Measurements from ENCODE around the gene MCOLN2.

Gene MCOLN2

DNA sequence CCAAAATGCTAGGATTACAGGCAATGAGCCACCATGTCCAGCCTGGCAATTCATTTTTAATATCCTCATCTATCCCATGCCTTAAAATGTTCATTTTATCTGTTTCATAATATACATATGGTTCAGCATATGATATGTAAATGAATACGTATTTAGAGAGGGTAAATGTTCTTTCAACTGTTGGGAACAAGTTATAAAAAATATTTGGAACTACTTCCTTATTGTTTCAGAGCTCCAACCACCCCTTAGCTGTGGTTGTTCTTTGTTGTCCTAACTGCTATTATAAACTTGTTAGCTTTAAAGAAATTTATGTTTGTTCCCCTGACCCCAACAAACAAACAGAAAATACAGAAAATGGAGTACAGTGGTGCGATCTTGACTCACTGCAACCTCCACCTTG is 14.5 kb downstream of the MCOLN2 start:
- no peak for DNase-seq

DNA sequence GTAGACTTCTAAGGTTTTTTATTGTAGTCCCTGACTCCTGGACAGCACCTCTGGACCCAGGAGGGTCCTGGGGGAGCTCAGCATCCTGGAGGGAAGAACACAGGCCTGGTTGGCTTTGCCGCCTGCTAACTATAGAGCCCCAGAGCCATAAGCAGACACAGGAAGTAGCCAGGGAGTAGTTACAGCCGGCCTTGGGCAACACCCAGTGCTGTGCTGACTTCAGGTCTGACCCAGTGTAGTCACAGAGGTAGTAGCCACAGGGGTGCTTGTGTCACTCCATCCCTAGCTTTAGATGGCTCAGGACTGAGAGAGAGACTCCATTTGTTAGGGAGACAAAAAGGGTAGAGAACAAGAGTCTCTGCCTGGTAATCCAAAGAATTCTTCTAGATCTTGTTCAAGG is 21.9 kb downstream of the MCOLN2 start:
- no peak for DNase-seq

- no peak for DNase-seq
Measured at GRCh38 chr1:84973498-84974334, 23.2 kb downstream of the MCOLN2 start.

GRCh38 chr1:84972377-84972987 is 24.4 kb downstream of the MCOLN2 start:
- peak in 1 of 5 donors; percentile 40 for DNase-seq

GRCh38 chr1:84971957-84972356 is 25.0 kb downstream of the MCOLN2 start:
- DNase-seq = peak in 1 of 5 donors; percentile 34

DNA sequence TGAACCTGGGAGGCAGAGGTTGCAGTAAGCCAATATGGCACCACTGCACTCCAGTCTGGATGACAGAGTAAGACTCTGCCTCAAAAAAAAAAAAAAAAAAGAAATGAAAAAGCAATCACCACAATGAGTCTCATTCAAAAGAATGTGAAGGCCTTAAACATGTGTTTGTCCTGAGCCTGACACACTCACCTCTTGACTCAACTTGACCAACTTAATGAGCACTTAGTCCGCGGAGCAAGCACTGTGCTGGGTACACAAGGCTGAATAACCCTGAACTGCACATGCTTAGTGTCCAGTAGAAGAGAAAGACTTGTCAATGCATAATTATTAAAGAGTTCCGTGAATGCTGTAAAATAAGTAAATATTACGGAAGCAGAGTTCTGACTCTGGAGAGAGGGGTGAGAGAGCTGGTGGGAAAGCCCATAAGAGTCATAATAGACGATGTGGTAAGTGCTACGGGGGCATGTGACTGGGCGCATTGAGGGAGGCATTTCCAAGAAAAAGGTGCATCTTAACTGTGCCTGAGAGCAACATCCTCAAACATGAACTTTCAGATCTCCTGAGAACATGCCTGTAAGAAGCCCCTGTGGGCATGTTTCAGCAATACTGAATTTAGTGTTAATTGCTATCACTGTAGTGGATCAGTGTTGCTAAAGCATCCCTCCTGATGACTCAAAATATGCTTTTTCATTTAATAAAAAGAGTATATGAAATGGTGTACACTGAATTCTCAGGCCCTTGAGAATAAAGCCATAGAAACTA is 27.2 kb downstream of the MCOLN2 start:
- peak in 1 of 5 donors; percentile 90 for DNase-seq

GRCh38 chr1:84968865-84969264 is 28.0 kb downstream of the MCOLN2 start:
- no peak for DNase-seq

- DNase-seq = no peak
Measured at GRCh38 chr1:84968101-84968500, 28.8 kb downstream of the MCOLN2 start.

DNA sequence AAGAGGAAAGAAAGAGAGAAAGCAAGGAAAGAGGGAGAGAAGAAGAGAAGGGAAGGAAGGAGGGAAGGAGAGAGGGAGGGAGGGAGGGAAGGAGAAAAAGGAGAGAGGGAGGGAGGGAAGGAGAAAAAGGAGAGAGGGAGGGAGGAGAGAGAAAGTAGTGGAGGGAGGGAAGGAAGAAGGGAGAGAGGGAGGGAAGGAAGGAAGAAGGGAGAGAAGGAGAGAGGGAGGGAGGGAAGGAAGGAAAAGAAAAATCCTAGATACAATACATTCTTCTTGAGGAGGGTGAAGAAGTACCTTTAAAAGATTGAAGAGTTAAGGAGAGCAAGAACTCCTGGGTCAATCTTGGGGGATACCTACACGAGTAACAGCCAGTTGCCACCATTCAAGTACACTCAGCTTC is 29.2 kb downstream of the MCOLN2 start:
- DNase-seq = no peak

DNA sequence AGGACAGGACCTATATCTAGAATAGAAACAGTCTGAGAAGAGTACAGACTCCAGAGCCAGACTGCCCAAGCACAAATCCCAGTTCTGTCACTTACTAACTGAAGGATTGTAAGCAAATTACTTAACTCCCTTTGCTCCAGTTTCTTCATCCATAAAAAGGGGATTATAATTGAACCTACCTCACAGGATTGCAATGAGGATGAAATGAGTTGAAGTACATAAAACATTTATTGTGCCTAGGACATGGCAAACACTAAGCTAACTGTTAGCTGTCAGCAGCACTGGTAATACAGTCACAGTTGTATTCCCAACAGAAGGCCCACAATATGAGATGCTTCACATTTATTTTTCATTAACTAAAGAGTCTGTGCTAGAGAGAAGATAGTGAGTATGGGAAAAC is 33.9 kb downstream of the MCOLN2 start:
- no peak for DNase-seq

GRCh38 chr1:84961316-84961715 is 35.6 kb downstream of the MCOLN2 start:
- no peak for DNase-seq

DNA sequence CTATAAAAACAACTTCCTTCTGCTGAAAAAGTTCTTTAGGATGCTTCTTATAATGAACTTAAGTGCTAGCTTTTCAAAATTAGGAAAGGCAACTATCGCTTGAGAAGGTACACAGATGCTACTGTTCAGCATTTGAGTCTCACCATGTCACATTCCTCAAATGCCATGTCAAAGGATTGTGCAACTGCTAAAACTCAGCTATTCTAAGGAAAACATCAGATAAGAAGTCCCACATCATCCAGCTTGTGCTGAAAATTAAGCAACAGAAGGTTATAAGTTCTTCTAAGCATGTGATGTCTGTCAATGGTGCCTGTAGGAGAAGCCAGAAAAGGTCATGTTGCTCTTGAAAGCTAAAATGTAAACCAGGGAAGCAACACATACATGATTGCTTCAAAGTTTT is 36.5 kb downstream of the MCOLN2 start:
- no peak for DNase-seq

- peak in 1 of 5 donors; percentile 86 for DNase-seq
Measured at GRCh38 chr1:84959294-84959693, 37.6 kb downstream of the MCOLN2 start.

GRCh38 chr1:84957966-84958365 is 38.9 kb downstream of the MCOLN2 start:
- DNase-seq = no peak

DNA sequence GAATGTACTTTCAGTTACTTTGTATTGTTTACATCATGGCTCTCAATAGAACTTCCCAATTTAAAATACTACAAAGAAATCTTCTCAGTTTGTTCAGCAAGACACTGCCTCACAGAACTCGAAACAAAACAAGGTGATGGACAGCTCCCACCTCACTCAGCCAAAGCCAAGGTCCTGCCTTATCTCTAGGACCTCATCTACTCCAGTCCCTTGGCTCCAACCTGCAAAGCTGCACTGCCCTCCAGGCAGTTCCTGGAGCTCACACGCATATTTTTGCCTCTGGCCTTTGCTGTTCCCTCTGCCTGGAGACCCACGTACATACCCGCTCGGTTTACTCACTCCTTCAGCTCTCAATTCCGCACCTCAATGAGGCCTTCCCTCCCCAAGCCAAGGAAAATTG is 40.3 kb downstream of the MCOLN2 start:
- DNase-seq = no peak

DNA sequence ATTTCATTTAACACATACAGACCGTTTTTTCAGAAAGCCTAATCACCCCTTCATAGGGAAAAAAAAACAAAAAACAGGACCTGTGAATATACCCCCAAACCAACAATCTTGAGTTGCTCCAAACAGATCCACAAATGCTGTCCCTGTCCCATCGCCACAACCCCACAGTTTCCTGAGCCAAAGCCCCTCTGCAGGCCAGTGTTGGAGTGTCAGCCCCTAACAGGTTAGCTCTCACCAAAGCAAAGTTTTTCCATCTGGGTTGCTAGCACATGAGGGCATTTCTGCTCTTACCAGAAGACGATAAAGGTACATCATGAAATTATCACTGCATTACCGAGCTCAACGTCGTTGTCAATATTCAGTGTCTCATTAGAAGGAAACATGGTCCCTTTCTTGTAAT is 40.8 kb downstream of the MCOLN2 start:
- DNase-seq = no peak

DNA sequence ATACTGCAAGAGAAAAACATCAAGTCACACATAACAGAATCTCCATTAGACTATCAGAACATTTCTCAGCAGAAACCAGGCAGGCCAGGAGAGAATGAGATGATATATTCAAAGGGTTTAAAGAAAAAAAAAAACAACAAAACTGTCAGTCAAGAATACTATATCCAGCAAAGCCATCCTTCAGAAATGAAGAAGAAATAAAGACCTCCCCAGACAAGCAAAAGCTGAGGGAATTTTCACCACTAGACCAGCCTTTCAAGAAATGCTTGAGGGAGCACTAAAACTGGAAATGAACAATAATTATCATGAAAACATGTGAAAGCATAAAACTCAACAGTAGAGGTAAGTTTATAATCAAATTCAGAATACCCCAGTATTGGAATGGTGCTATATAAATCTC is 47.2 kb downstream of the MCOLN2 start:
- DNase-seq = no peak

- no peak for DNase-seq
Measured at GRCh38 chr1:84947536-84948410, 49.1 kb downstream of the MCOLN2 start.

DNA sequence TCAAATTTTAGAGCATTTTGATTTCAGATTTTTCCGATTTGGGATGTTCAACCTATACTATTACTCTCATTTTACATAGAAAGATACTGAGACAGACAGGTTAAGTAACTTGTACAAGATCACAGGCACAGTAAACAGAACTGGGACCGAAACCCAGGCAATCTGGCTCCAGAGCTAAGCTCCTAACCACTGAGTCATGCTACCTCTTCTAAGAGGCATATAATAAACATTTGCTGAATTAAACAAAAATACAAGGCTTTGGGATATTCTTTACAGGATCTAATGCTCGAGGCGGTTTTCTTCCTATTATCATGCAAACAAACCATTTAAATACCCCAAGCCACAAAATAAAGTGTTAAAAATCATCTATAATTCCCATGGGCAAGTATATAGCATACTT is 50.3 kb downstream of the MCOLN2 start:
- DNase-seq = no peak

GRCh38 chr1:84944767-84945486 is 52.0 kb downstream of the MCOLN2 start:
- peak; percentile 33 to 92 (median 74) for DNase-seq

GRCh38 chr1:84941843-84942242 is 55.1 kb downstream of the MCOLN2 start:
- no peak for DNase-seq

DNA sequence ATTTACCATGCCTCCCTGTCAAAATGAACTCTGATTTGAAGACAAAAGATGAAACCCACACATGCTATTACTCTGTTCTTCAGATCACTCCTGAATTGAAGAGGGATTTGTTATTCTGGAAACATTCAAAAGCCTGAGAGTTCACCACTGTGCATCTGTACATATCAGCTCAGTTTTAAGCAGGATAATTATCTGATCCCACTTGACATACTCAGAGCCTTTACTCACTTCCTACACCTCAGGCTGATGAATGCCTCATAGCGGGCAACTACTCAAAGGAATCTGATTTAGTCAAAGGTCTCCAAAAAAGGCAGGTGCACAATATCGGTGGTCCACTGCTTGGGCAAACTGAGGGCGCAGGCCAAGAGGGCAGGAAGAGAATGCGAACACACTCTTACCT is 56.4 kb downstream of the MCOLN2 start:
- no peak for DNase-seq
